ENCODE results near the gene ABCE1. TPM values are rescaled to one million over a fixed set of nuclear protein-coding genes. Genes with fewer than 3 reads are reported as not detected.
"Not testable (repeated sequence)": the region's sequence is repeated elsewhere in the genome, so short reads cannot be mapped to it uniquely, and the experiment has no call there.

The ABCE1 gene
- polyA plus RNA-seq, 5 donors = 56.3 to 88.0 (median 83.2) TPM

GRCh38 chr4:145099653-145100052 is 1.5 kb downstream of the ABCE1 start:
- no peak for DNase-seq

GRCh38 chr4:145101091-145101490 is 3.0 kb downstream of the ABCE1 start:
- DNase-seq = no peak

GRCh38 chr4:145102619-145103018 is 4.5 kb downstream of the ABCE1 start:
- no peak for DNase-seq

- DNase-seq = no peak
Measured at GRCh38 chr4:145103496-145103895, 5.4 kb downstream of the ABCE1 start.

GRCh38 chr4:145107126-145107525 is 9.0 kb downstream of the ABCE1 start:
- no peak for DNase-seq

- no peak for DNase-seq
Measured at GRCh38 chr4:145108128-145108527, 10.0 kb downstream of the ABCE1 start.

- DNase-seq = no peak
Measured at GRCh38 chr4:145125396-145125795, 27.3 kb downstream of the ABCE1 start.

GRCh38 chr4:145130130-145130529 is 32.0 kb downstream of the ABCE1 start:
- DNase-seq = no peak

GRCh38 chr4:145130788-145131399 is 32.8 kb downstream of the ABCE1 start:
- peak in 1 of 2 donors; percentile 3 for DNase-seq

GRCh38 chr4:145131848-145132247 is 33.7 kb downstream of the ABCE1 start:
- no peak for DNase-seq

- DNase-seq = peak in 1 of 2 donors; percentile 1
Measured at GRCh38 chr4:145132511-145133098, 34.5 kb downstream of the ABCE1 start.

GRCh38 chr4:145136219-145136618 is 38.1 kb downstream of the ABCE1 start:
- not testable (repeated sequence) for DNase-seq

- DNase-seq = no peak
Measured at GRCh38 chr4:145148980-145149379, 50.9 kb downstream of the ABCE1 start.

GRCh38 chr4:145153181-145153903 is 55.2 kb downstream of the ABCE1 start:
- DNase-seq = no peak

GRCh38 chr4:145153904-145154298 is 55.8 kb downstream of the ABCE1 start:
- DNase-seq = no peak

- no peak for DNase-seq
Measured at GRCh38 chr4:145154573-145154972, 56.5 kb downstream of the ABCE1 start.

- no peak for DNase-seq
Measured at GRCh38 chr4:145155268-145155870, 57.3 kb downstream of the ABCE1 start.

- DNase-seq = no peak
Measured at GRCh38 chr4:145156986-145157385, 58.9 kb downstream of the ABCE1 start.

- DNase-seq = no peak
Measured at GRCh38 chr4:145161549-145161948, 63.4 kb downstream of the ABCE1 start.

GRCh38 chr4:145167887-145168286 is 69.8 kb downstream of the ABCE1 start:
- no peak for DNase-seq

- no peak for DNase-seq
Measured at GRCh38 chr4:145168581-145169187, 70.6 kb downstream of the ABCE1 start.

GRCh38 chr4:145170223-145170622 is 72.1 kb downstream of the ABCE1 start:
- no peak for DNase-seq

Measured in right lung (tissue), 5 donors.